SU-DHL-6 (cell line): ENCODE measurements around the gene NAA15.

Source experiments
- CTCF ChIP-seq: fragments of 200-600 bp; sonication (generic); IDR thresholded peaks from one replicate; pipeline ENCODE4 v1.5.1; 2017; ENCODE audit warnings: antibody characterized with exemption, mild to moderate bottlenecking, low read length, moderate library complexity; ENCODE audit not compliant: insufficient read depth, poor library complexity, severe bottlenecking
- EZH2phosphoT487 ChIP-seq: fragments of 200-600 bp; sonication (generic), shearing (Covaris generic); conservative IDR thresholded peaks from 2 replicates; pipeline ENCODE4 v1.6.1; 2018; ENCODE audit warnings: mild to moderate bottlenecking, antibody characterized with exemption, low read length, moderate library complexity, mixed read lengths

GRCh38 chr4:139300431-139301112 is 733 bp upstream of the NAA15 start:
- TF ChIP-seq CTCF (no peak), EZH2phosphoT487 (no peak)
